DND-41 (cell line): Measurements from ENCODE around the gene SELENOF.

Experiments
- ATAC-seq: fragments of 200-7000 bp; cut with Tn5 transposase; 3 replicates; pipeline ENCODE4 v1.9.1; 2021; ENCODE audit warnings: low read depth; ENCODE audit not compliant: insufficient read depth
- DNase-seq: peaks from one replicate; pipeline ENCODE4 v3.0.0-alpha.2; 2020
- H2AFZ ChIP-seq: 2 replicates; pipeline ENCODE4 v1.6.0; 2012; ENCODE audit warnings: low read depth, low read length
- H3K27ac ChIP-seq: 2 replicates; pipeline ENCODE4 v1.5.1; 2012; ENCODE audit warnings: low read length, inconsistent platforms
- H3K27me3 ChIP-seq: fragments of 200-600 bp; sonication (generic); 2 replicates; pipeline ENCODE4 v1.6.0; 2012; ENCODE audit warnings: low read length, mild to moderate bottlenecking, inconsistent platforms; ENCODE audit not compliant: insufficient read depth, poor library complexity
- H3K36me3 ChIP-seq: 2 replicates; pipeline ENCODE4 v1.5.1; 2012; ENCODE audit warnings: low read length, inconsistent platforms; ENCODE audit not compliant: insufficient read depth
- H3K4me1 ChIP-seq: 2 replicates; pipeline ENCODE4 v1.5.1; 2012; ENCODE audit warnings: mild to moderate bottlenecking, low read length; ENCODE audit not compliant: insufficient read depth
- H3K4me2 ChIP-seq: 2 replicates; pipeline ENCODE4 v1.6.0; 2012; ENCODE audit warnings: mild to moderate bottlenecking, moderate library complexity, low read length, inconsistent platforms; ENCODE audit not compliant: insufficient read depth
- H3K4me3 ChIP-seq, 2 experiments: fragments of 200-600 bp in 1 of 2; shearing (Covaris generic) in 1 of 2; 2 replicates each; pipeline ENCODE4 v1.5.1; 2012 to 2016; ENCODE audit warnings: inconsistent platforms in 2 of 2, low read length in 2 of 2, mild to moderate bottlenecking in 2 of 2, low read depth in 1 of 2, moderate library complexity in 1 of 2
- H3K79me2 ChIP-seq: 2 replicates; pipeline ENCODE4 v1.6.0; 2012; ENCODE audit warnings: low read length, inconsistent platforms; ENCODE audit not compliant: insufficient read depth
- H3K9ac ChIP-seq: 2 replicates; pipeline ENCODE4 v1.6.0; 2012; ENCODE audit warnings: low read depth, mild to moderate bottlenecking, inconsistent platforms, low read length, moderate library complexity
- H3K9me3 ChIP-seq: 2 replicates; pipeline ENCODE4 v1.5.1; 2012; ENCODE audit warnings: low read length, moderate library complexity, mild to moderate bottlenecking, inconsistent platforms; ENCODE audit not compliant: insufficient read depth, severe bottlenecking
- H4K20me1 ChIP-seq: 2 replicates; pipeline ENCODE4 v1.6.0; 2012; ENCODE audit warnings: low read length; ENCODE audit not compliant: insufficient read depth
- CTCF ChIP-seq: IDR thresholded peaks from 2 replicates; pipeline ENCODE4 v1.5.1; 2012; ENCODE audit warnings: borderline replicate concordance, low read length, moderate library complexity, mild to moderate bottlenecking; ENCODE audit not compliant: poor library complexity, severe bottlenecking; ENCODE audit errors: extremely low read depth
- EZH2 ChIP-seq: IDR thresholded peaks from 3 replicates; pipeline ENCODE4 v1.6.1; 2012; ENCODE audit warnings: borderline replicate concordance, low read depth, mild to moderate bottlenecking, moderate library complexity, low read length, inconsistent platforms; ENCODE audit not compliant: severe bottlenecking

Gene SELENOF

GRCh38 chr1:86950712-86951419 is 36.9 kb upstream of the SELENOF start:
- no peaks in the 10 kb centered on the region for H3K9me3 ChIP-seq
- peaks cover 13% of the 10 kb centered on the region; the same call in 1 of the 2 replicates for H3K79me2 ChIP-seq
- H2AFZ ChIP-seq: no peak overlapping the region
- H3K9ac ChIP-seq: no peak overlapping the region
- no peak for ATAC-seq
- H3K27me3 ChIP-seq: no peaks in the 10 kb centered on the region
- H3K36me3 ChIP-seq: no peaks in the 10 kb centered on the region
- H3K4me3 ChIP-seq: no peak overlapping the region
- H3K4me1 ChIP-seq: no peaks in the 10 kb centered on the region
- no peak for TF ChIP-seq EZH2
- no peak for TF ChIP-seq CTCF
- H3K27ac ChIP-seq: no peak overlapping the region
- DNase-seq: no peak
- H4K20me1 ChIP-seq: peaks cover 6% of the 10 kb centered on the region; the same call in 1 of the 2 replicates
- H3K4me2 ChIP-seq: no peak overlapping the region

- Histone ChIP-seq H3K36me3 (no peaks in the 10 kb centered on the region), H3K27me3 (no peaks in the 10 kb centered on the region), H3K4me1 (no peaks in the 10 kb centered on the region), H3K9me3 (no peaks in the 10 kb centered on the region), H3K27ac (no peak overlapping the region), H3K9ac (no peak overlapping the region), H3K79me2 (peaks cover 22% of the 10 kb centered on the region; the same call in 1 of the 2 replicates), H3K4me2 (no peak overlapping the region), H2AFZ (no peak overlapping the region), H4K20me1 (peaks cover 5% of the 10 kb centered on the region; the same call in 1 of the 2 replicates), H3K4me3 (no peak overlapping the region)
- TF ChIP-seq CTCF (no peak), EZH2 (no peak)
- no peak for ATAC-seq
- no peak for DNase-seq
These were observed 34.3 kb upstream of the SELENOF start for GRCh38 chr1:86948212-86948611.

- Histone ChIP-seq H2AFZ (no peak overlapping the region), H4K20me1 (peaks cover 13% of the 10 kb centered on the region; the same call in 1 of the 2 replicates), H3K27ac (no peak overlapping the region), H3K4me1 (no peaks in the 10 kb centered on the region), H3K4me3 (no peak overlapping the region), H3K9me3 (no peaks in the 10 kb centered on the region), H3K9ac (no peak overlapping the region), H3K79me2 (peaks cover 42% of the 10 kb centered on the region; the same call in 1 of the 2 replicates), H3K27me3 (no peaks in the 10 kb centered on the region), H3K36me3 (no peaks in the 10 kb centered on the region), H3K4me2 (no peak overlapping the region)
- TF ChIP-seq CTCF (no peak), EZH2 (no peak)
- no peak for ATAC-seq
- no peak for DNase-seq
These were observed 28.8 kb upstream of the SELENOF start for GRCh38 chr1:86942743-86943142.
